ENCODE data around the gene PPIL4.

GRCh38 chr6:149467265-149467664 lies 78.6 kb downstream of the PPIL4 start:
- no peak for TF ChIP-seq CTCF (conservative IDR thresholded peaks at IDR 0.05; ENCODE audit: low read depth, low read length)
- no peak for TF ChIP-seq EZH2 (IDR thresholded peaks at IDR 0.05; ENCODE audit: borderline replicate concordance, low read depth, low read length, poor library complexity, severe bottlenecking)

Data from A673 (cell line).